SH-SY5Y (cell line): ENCODE measurements around the gene ACSL6.

Experiments used
- GATA2 ChIP-seq: IDR thresholded peaks from 2 replicates; pipeline ENCODE4 v1.6.1; 2011; ENCODE audit warnings: mild to moderate bottlenecking, low read depth, low read length
- GATA3 ChIP-seq: IDR thresholded peaks from 2 replicates; pipeline ENCODE4 v1.6.1; 2011; ENCODE audit warnings: low read depth, mild to moderate bottlenecking, low read length, moderate library complexity

DNA sequence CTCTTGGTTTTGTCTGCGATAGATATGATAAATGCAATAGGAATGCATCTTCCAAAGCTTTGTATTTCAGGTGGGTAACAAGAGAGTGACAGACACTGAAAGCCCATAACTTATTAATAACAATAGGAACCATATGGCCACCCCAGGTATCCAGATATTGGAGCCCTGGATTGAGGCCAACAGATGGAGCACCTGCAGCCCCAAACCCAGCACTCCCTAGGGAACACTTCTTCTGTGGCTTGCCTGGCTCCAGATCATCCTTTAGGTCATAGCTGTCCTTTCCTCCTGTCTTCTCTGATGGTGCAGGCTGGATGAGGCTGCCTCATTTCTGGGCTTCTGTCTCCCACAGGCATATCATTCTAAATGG is 44.0 kb upstream of the ACSL6 start:
- TF ChIP-seq GATA2 (no peak), GATA3 (no peak)
